GM18526 (cell line): Measurements from ENCODE around the gene DUSP1.

Source experiments
- POLR2A ChIP-seq: IDR thresholded peaks from 3 replicates; pipeline ENCODE4 v1.6.1; 2011; ENCODE audit not compliant: insufficient read length; ENCODE audit errors: extremely low read depth

The DUSP1 gene

GRCh38 chr5:172770675-172771438, at the start of gene DUSP1:
Gene DUSP1, minus strand, starts transcription at chr5:172771195. Its CDS starts 243 bp downstream, at chr5:172770952.
- peak; percentile 96 for TF ChIP-seq POLR2A

- no peak for TF ChIP-seq POLR2A
Observed at GRCh38 chr5:172820046-172820767, 49.2 kb upstream of the DUSP1 start.

GRCh38 chr5:172819569-172819968, 48.6 kb upstream of the DUSP1 start:
- no peak for TF ChIP-seq POLR2A

GRCh38 chr5:172818081-172818480, 47.1 kb upstream of the DUSP1 start:
- no peak for TF ChIP-seq POLR2A

GRCh38 chr5:172817664-172818063, 46.7 kb upstream of the DUSP1 start:
- TF ChIP-seq POLR2A = no peak

- TF ChIP-seq POLR2A = no peak
Observed at GRCh38 chr5:172816925-172817562, 46.0 kb upstream of the DUSP1 start.

- no peak for TF ChIP-seq POLR2A
Observed at GRCh38 chr5:172815631-172816030, 44.6 kb upstream of the DUSP1 start.

GRCh38 chr5:172809774-172810173, 38.8 kb upstream of the DUSP1 start:
- no peak for TF ChIP-seq POLR2A

- no peak for TF ChIP-seq POLR2A
Observed at GRCh38 chr5:172807766-172808311, 36.8 kb upstream of the DUSP1 start.

GRCh38 chr5:172806897-172807672, 36.1 kb upstream of the DUSP1 start:
- TF ChIP-seq POLR2A = peak; percentile 42

- no peak for TF ChIP-seq POLR2A
Observed at GRCh38 chr5:172805736-172806255, 34.8 kb upstream of the DUSP1 start.

GRCh38 chr5:172805018-172805683, 34.2 kb upstream of the DUSP1 start:
- no peak for TF ChIP-seq POLR2A

- no peak for TF ChIP-seq POLR2A
Observed at GRCh38 chr5:172802567-172803176, 31.7 kb upstream of the DUSP1 start.

GRCh38 chr5:172802112-172802511, 31.1 kb upstream of the DUSP1 start:
- no peak for TF ChIP-seq POLR2A

GRCh38 chr5:172801179-172801671, 30.2 kb upstream of the DUSP1 start:
- no peak for TF ChIP-seq POLR2A
